Bronchial epithelial cell (primary cell): ENCODE data around the gene HACD2. TPM values are rescaled to one million over a fixed set of nuclear protein-coding genes. Genes with fewer than 3 reads are reported as not detected.

Experiments used
- DNase-seq: peaks from one replicate; pipeline ENCODE4 v3.0.0-alpha.2; 2010; ENCODE audit warnings: low read depth
- FAIRE-seq: peaks from 2 replicates; lab custom pipeline; 2011; peaks lifted over from hg19 to GRCh38; lab: Jason Lieb, UNC
- H3K27me3 ChIP-seq: 2 replicates; pipeline ENCODE4 v1.5.1; 2011; ENCODE audit warnings: low read length; ENCODE audit not compliant: control insufficient read depth, insufficient read depth
- H3K36me3 ChIP-seq: 2 replicates; pipeline ENCODE4 v1.5.1; 2011; ENCODE audit warnings: low read length; ENCODE audit not compliant: control insufficient read depth, insufficient read depth
- H3K4me3 ChIP-seq: 2 replicates; pipeline ENCODE4 v1.5.1; 2011; ENCODE audit warnings: mild to moderate bottlenecking, low read depth, low read length, control low read depth
- CTCF ChIP-seq: IDR thresholded peaks from 2 replicates; pipeline ENCODE4 v1.5.1; 2011; ENCODE audit warnings: mild to moderate bottlenecking, moderate library complexity, low read length, control low read depth, inconsistent platforms; ENCODE audit not compliant: insufficient read depth, severe bottlenecking
- total RNA-seq: library from RNA; depleted of rRNA; stranded (reverse); fragments of >200 nt; gene quantifications from 2 replicates; pipeline ENCODE4 v1.2.1, GENCODE V29; 2014

Gene HACD2
- total RNA-seq, 1 donor from 2014 or later = 46.6 TPM

GRCh38 chr3:123446610-123447109 lies 138.2 kb downstream of the HACD2 start:
- DNase-seq = no peak
- no peak for TF ChIP-seq CTCF
- no peaks in the 10 kb centered on the region for H3K36me3 ChIP-seq
- peaks cover 33% of the 10 kb centered on the region for H3K27me3 ChIP-seq
- no peak overlapping the region for H3K4me3 ChIP-seq
- no peak for FAIRE-seq

- DNase-seq = no peak
- no peak for FAIRE-seq
- Histone ChIP-seq H3K27me3 (peaks cover 33% of the 10 kb centered on the region), H3K36me3 (no peaks in the 10 kb centered on the region), H3K4me3 (no peak overlapping the region)
- TF ChIP-seq CTCF = no peak
Measured at GRCh38 chr3:123446210-123446609, 138.6 kb downstream of the HACD2 start.

- H3K4me3 ChIP-seq = no peak overlapping the region
- H3K36me3 ChIP-seq = no peaks in the 10 kb centered on the region
- FAIRE-seq = no peak
- DNase-seq = no peak
- H3K27me3 ChIP-seq = peaks cover 30% of the 10 kb centered on the region
- no peak for TF ChIP-seq CTCF
Measured at GRCh38 chr3:123445702-123446101, 139.2 kb downstream of the HACD2 start.

GRCh38 chr3:123444744-123445143 lies 140.1 kb downstream of the HACD2 start:
- Histone ChIP-seq H3K4me3 (no peak overlapping the region), H3K27me3 (peaks cover 24% of the 10 kb centered on the region), H3K36me3 (no peaks in the 10 kb centered on the region)
- DNase-seq (no peak), FAIRE-seq (no peak)
- no peak for TF ChIP-seq CTCF

GRCh38 chr3:123444023-123444422 lies 140.8 kb downstream of the HACD2 start:
- FAIRE-seq (no peak), DNase-seq (no peak)
- TF ChIP-seq CTCF = no peak
- Histone ChIP-seq H3K36me3 (no peaks in the 10 kb centered on the region), H3K4me3 (no peak overlapping the region), H3K27me3 (peaks cover 20% of the 10 kb centered on the region)

GRCh38 chr3:123442908-123443307 lies 141.9 kb downstream of the HACD2 start:
- DNase-seq = no peak
- no peak overlapping the region for H3K4me3 ChIP-seq
- no peak for TF ChIP-seq CTCF
- no peak for FAIRE-seq
- H3K27me3 ChIP-seq = peaks cover 13% of the 10 kb centered on the region
- H3K36me3 ChIP-seq = no peaks in the 10 kb centered on the region
